HL-60/S4 treated with retinoic acid at 250 ng/mL for 4 days and 3 days (cell line): ENCODE results near the gene PRRX1.

Experiments
- in situ Hi-C: fragments of 300-500 bp; cut with MboI; formaldehyde crosslinking; loops from 2 replicates; pipeline ENCODE4 v1.7.0; 2022; ENCODE audit warnings: low sequenced_read_pairs

PRRX1 gene

DNA sequence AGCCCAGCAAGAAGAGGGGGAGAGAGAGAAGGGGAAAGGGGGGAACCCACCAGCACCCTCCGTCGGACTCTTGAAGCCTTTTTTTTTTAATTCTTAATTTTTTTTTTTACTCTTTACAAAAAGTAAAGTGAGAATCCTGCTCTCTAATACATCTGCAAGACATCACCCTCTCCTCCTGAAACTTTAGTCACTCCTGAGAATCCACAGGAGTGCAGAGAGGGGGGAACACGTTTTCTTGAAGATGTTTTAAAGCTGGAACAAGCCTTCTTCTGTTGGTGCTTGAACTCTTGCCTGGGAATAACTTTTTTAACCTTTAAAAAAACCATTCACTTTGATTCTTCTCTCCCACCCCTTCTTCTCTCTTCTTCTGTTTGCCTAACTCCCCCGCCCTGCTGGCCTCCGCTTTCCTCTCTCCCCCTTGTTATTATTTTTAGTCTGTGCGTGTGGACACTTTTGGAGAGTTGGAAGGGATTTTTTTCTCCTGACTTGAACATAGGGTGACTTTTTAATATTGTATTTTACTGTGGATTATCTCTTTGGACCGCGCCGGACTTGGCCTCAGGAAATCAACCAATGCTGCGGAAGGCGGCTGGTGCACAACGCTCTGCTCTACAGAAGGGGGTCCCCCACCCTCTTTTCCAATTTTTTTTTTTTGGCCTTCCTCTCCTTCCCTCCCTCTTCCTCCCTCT lies 383 bp upstream of the PRRX1 start:
- in situ Hi-C loops = no loop called here

DNA sequence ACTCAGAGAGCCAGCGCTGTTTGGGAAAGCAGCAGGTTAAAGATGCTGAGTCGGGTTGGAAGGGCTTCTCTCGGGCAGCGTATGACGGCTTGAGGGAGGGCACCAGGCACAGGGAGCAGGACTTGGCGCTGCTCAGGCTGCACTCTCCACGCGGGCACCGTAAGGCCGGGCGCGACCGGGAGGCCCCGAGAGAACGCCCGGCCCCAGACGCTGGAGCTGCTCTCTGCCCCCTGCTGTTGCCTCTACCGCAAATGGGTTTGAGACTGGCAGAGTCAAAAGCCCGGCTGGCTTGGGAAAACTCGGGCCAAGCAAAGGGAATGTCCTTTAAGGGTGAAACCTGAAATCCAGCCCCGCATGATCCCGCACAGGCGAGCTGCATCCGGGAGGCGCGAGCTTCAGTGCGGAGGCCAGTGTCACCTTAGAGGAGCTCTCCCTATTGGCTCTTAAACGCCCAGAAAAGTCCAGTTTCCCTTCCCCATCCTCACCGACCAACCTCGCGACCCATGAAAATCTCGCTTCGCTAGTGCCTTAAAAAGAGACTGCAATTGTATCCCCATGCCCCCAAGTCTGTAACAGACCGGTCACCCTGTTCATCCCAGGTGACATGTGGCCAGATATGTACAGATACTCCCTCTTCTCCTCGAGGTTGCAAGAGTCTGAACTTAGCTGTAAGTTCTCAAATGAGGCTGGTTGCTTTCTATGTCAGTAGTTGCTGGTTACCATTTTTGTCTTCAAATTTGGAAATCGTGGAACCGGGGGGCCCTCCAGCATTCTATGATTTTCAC lies 1.1 kb downstream of the PRRX1 start:
- in situ Hi-C loops = no loop called here

GRCh38 chr1:170665629-170666028 lies 1.7 kb downstream of the PRRX1 start:
- in situ Hi-C loops = no loop called here

DNA sequence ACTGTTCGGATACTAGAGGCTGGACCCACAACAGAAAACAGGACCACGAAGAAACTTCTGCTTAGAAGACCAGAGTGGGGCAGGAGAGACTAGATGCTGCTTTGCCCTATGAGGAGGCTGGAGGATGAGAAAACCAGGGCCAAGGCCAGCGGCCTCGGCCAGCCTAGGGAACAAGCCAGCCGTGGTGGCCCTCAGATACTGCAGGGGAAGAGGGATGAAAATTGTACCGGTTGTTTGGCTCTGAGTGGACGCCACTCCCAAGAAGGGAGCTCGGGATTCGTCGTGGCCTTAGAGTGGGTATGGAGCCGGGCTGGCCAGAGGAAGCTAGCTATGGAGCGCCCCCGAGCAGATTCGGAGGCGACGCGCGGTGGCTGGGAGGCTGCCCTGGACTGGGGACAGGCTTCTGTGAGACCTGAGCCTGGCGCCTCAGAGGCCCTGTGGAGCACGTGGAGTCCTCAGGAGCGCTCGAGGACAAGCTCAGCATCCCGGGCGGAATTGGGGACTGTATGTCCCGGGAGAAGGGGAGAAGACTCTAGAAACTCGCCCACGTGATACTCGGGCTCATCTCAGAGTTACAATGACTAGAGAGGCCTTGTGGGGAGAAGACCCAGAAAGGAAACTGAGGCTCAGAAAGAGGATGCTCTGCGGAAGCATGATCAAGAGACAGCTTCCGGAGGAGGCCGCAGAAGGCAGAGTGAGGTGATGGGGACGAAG lies 2.8 kb downstream of the PRRX1 start:
- in situ Hi-C loops = no loop called here

DNA sequence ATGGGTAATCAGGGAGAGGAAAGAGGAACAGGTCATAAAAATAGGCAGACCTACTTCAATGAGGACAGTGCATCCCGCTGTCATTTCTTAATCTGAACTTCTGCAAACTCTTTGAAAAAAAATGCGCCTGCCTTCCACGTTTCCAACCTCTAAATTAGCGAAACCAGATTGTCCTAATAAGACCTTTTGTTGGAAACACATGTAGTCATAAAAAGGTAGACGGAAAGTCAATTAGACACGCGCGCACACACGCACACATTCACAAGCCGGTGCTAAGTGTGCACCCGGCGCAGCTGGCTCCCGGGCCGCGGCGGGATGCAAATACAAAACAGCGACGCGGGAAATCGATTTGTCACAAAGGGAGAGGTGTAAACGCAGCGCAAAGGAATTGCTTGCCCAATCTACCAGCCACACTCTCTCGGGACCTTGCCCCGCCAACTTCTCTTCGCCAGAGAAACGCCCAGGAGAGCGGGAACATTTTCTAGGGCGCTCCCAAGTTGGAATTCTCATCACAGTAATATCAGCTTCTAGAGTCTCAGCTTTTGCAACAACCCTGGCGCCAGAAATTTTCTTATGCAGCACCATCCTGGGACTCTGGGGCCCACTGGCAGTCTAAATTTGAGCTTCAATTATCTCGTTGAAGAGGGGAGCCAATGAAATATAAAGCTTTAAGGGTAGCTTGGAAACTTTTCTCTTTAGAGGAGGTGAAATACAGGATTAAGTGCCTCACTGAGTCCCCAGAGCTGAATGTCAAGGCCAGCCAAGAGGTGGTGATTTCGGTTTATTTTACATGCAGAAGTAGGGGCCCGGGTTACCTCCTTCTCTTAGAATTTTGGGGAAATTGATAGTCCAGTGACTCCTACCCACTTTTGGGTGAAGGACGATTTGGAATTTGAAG lies 4.5 kb downstream of the PRRX1 start:
- in situ Hi-C loops = no loop called here

- in situ Hi-C loops = no loop called here
Observed at GRCh38 chr1:170669107-170669445, 5.1 kb downstream of the PRRX1 start.

- in situ Hi-C loops = no loop called here
Observed at GRCh38 chr1:170669586-170670530, 5.9 kb downstream of the PRRX1 start.

DNA sequence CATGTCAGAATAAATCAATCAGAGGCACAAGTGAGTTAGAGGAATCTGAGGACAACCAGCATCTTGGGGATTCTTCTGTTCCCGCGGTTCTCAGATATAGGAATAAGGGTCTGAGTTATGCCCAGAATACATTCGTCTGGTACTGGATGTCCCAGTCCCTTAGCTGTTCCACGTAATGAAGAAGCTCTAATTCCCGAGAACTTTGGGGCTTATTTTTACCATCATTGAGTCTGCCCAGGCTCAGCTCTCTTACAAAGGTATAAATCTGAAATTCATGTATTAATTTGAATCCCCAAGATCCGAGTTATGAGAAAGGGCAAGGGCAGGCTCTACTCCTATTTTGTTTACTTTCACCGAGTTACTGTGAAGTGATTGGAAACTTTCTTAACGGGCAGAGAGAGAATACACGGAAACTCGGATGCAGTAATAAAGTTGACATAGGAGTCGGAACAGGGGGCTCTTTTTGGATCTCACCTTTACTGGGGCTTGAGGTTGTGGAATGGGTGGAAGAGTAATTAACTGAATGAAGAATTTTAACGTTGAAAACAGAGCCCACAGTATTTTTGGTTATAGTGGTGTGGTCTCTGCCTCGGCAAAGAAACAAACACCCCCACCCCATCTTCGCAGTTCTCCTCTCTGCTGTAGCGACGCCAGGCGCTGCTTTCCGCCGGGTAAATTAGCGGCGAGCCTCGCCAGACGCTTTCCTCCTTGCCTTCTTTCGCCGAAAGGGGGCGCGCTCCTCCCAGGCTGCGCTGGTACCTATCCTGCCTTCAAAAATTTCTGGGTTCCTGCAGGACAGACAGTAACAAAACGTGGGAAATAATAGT lies 7.1 kb downstream of the PRRX1 start:
- in situ Hi-C loops = no loop called here

DNA sequence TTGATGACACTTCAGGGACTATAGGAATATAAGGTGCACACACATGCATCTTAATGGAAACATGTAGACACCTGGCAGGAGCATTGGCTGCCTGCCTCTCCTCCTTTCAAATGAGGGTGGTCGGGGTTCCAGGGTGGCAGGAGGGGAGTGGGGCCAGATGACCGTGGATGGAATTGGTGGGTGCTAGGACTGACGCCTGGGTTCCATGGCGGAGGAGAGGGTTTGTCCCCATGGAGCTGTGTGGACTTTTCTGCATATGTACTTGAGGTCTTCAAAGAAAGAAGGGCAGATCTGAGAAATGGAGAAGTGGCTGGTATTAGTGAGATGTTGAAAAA lies 7.7 kb downstream of the PRRX1 start:
- in situ Hi-C loops = no loop called here

DNA sequence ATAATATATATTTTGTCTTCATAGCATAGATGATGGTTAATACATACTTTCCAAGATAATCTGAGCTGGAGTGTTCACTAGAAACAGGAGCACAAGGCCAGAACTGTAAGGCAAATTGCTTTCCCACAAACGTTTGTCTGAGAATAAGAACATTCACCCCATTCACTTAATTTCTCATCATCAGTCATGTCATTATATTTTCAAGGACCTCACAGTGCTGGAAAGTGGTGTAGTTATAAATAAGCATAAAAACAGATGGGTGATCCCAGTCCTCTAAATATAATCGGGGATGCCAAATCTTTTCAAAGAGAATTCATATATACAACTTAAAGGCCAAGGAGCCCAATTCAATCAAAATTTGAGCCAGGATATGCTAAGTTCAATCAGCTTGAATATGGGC lies 8.4 kb downstream of the PRRX1 start:
- in situ Hi-C loops = no loop called here

GRCh38 chr1:170674239-170674638 lies 10.3 kb downstream of the PRRX1 start:
- in situ Hi-C loops = no loop called here

DNA sequence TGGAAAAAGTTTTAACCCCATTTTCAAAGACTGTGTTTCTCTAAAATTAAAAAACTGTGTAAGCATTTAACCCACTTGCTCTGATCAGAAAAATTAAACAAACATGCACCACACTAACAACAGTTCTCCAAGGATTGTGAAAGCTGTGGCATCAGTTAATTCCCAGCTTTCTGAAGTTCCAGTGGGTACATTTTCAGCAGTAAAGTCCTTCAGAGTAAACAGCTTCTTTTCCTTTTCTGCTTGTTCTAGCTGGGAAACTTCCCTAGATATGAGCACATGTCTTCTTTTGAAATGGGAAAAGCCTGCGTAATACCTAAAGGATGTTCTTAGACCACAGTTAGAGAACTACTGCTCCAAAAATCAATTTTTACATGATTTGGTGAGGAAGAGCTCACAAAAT lies 11.1 kb downstream of the PRRX1 start:
- in situ Hi-C loops = no loop called here

GRCh38 chr1:170675865-170676264 lies 11.9 kb downstream of the PRRX1 start:
- in situ Hi-C loops = no loop called here

- in situ Hi-C loops = no loop called here
Observed at GRCh38 chr1:170676628-170677027, 12.7 kb downstream of the PRRX1 start.

DNA sequence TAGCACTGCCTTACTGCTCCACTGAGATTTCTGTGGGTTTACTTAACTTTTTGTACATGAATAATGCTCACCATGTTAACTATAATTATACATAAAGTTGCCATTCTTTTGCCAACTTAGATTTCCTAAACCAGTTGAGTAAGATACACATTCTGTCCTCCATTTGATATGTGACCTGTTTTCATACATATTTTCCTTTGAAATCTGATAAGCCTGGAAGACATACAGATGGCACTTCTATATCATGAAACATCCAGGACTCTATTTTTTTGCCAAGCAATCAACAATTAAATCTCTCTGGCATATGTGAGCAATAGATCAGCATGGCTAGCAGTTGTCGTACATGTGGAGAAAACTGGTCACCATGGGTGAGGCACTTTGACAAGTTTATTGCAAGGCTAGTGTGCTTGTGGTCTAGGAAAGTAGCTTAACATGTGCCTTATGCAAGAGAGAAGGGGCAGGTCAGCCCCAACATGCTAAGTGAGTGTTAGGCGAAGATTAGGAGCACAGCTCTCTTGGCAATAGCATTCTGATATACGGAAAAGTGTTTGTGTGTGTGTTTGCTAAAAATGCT lies 14.2 kb downstream of the PRRX1 start:
- in situ Hi-C loops = no loop called here

DNA sequence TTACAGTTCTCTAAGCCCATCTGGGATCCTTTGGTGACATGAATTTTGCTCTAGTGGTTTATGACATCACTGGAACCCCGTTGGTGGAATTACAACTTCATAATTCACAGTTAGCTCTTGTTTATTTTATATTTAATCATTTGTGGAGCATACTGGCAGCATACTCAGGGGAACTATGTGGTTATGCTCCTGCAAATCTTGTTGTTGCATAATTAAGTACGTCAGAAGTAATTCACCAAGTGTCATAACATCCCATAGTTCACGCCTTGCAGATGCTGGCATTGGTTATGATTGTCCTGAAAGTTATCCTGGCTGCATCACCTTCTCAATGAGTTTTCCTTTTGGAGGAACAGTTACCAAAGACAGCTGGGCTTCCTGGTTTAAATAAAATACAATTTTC lies 16.5 kb downstream of the PRRX1 start:
- in situ Hi-C loops = no loop called here

DNA sequence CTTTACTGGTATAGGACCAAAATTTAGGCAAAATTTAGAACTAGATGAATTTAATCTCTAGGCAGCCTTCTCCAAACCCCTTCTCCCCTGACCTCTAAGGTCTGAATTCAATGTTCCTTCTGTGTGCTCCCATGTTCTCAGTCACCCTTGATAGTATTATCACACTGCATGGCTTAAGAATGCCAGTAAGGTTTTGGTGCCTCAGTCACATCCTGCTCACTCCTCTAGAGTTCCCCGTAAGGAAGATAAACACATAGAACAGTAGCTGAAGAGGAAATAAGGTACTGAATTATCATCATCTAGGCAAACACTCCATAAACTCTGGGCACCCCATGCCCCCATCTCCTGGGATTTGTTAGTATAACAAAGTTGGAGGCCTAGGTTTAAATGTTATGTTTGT lies 18.2 kb downstream of the PRRX1 start:
- in situ Hi-C loops = no loop called here

DNA sequence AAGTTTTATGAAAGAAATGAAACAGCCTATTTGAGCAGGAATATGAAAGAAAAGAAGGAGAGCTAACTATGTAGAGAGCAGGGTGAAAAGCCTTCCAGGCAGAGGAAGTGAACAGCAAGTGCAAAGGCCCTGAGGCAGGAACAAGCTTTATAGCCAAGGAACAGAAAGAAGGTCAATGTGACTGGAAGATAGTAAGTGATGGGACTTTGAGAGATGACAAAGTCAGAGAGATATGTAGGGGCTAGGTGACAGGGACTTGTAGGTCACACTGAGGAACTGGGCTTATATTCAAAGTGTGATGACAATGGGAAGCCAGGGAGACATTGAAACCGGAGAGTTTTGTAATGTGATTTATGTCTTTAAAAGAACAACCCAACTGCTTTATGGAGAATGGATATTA lies 18.9 kb downstream of the PRRX1 start:
- in situ Hi-C loops = no loop called here

- in situ Hi-C loops = no loop called here
Observed at GRCh38 chr1:170685166-170685565, 21.2 kb downstream of the PRRX1 start.
